ENCODE data around the gene C1orf159.

The C1orf159 gene

DNA sequence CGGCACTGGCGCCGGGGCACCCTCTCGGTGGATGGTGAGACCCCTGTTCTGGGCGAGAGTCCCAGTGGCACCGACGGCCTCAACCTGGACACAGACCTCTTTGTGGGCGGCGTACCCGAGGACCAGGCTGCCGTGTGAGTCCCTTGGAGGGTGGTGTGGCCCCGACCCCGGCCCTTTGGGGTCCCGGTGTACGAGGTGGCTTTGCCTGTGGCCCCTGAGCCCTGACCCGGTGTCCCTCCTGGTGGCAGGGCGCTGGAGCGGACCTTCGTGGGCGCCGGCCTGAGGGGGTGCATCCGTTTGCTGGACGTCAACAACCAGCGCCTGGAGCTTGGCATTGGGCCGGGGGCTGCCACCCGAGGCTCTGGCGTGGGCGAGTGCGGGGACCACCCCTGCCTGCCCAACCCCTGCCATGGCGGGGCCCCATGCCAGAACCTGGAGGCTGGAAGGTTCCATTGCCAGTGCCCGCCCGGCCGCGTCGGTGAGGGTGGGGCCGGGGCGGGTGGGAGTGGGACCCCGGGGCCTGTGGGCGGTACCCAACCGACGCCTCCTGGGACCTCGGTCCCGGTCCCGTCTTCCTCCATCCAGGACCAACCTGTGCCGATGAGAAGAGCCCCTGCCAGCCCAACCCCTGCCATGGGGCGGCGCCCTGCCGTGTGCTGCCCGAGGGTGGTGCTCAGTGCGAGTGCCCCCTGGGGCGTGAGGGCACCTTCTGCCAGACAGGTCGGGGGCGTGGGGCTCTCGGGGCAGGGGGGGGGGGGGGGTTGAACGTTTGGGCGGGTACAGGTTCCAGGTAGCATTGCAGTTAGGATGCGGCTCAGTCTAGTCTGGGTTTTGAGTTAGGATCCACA is 66.3 kb downstream of the C1orf159 start:
- no peak for DNase-seq

GRCh38 chr1:1048765-1049164 is 67.1 kb downstream of the C1orf159 start:
- DNase-seq = no peak

- DNase-seq = no peak
These were observed 67.9 kb downstream of the C1orf159 start for GRCh38 chr1:1047963-1048362.

DNA sequence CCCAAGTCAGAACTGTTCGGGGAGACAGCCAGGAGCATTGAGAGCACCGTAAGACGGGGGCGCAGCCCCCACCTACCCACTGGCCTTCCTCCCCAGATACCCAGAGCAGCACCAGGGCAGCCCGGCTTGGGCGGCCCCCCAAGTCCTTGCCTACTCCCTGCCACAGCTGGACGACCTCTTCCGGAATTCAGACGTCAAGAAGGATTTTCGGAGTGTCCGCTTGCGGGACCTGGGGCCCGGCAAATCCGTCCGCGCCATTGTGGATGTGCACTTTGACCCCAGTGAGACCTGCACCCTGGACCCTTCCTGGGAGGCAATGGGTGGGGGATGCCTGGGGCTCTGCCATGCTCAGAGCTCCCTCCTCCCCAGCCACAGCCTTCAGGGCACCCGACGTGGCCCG is 68.5 kb downstream of the C1orf159 start:
- DNase-seq = no peak

- no peak for DNase-seq
These were observed 69.1 kb downstream of the C1orf159 start for GRCh38 chr1:1046767-1047166.

GRCh38 chr1:1046243-1046642 is 69.6 kb downstream of the C1orf159 start:
- no peak for DNase-seq

- no peak for DNase-seq
These were observed 70.8 kb downstream of the C1orf159 start for GRCh38 chr1:1045129-1045528.

DNA sequence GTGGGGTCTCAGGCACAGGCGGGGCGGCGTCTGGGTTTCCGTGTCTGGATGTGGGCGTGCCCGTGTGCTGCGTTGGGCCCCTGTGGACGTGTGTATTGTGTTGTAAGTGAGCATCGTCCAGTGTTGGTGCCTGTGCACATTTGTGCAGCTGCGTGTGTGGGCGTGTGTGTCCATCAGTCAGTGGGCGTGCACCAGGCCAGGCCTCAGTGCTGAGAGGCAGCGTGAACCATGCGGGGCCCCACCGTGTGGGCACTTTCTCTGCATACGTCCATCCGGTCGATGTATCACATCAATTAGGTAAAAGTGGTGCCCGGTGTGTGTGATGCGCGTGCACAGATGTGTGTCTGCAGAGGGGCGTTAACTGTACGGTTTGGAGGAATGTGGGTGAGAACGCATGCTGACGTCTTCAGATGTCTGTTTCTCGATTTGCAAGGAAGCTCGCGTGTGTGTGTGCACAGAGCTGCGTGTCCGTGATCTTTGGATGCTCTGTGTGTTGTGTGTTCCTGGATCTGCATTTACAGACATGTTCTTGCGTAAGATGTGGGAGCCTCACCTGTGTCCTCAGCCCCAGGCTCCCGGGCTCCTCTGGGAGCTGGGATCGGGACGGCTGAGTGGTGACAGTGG is 71.3 kb downstream of the C1orf159 start:
- no peak for DNase-seq

DNA sequence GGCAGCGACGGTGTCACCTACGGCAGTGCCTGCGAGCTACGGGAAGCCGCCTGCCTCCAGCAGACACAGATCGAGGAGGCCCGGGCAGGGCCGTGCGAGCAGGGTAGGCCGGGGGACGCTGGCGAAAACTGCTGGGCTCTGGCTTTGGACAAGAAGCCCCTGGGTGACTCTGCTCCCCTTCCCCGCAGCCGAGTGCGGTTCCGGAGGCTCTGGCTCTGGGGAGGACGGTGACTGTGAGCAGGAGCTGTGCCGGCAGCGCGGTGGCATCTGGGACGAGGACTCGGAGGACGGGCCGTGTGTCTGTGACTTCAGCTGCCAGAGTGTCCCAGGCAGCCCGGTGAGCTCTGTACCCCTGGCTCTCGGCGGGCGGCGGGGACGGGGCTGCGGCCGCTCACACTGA is 72.0 kb downstream of the C1orf159 start:
- DNase-seq = no peak

- DNase-seq = no peak
These were observed 72.5 kb downstream of the C1orf159 start for GRCh38 chr1:1043411-1043810.

GRCh38 chr1:1042835-1043234 is 73.1 kb downstream of the C1orf159 start:
- DNase-seq = no peak

DNA sequence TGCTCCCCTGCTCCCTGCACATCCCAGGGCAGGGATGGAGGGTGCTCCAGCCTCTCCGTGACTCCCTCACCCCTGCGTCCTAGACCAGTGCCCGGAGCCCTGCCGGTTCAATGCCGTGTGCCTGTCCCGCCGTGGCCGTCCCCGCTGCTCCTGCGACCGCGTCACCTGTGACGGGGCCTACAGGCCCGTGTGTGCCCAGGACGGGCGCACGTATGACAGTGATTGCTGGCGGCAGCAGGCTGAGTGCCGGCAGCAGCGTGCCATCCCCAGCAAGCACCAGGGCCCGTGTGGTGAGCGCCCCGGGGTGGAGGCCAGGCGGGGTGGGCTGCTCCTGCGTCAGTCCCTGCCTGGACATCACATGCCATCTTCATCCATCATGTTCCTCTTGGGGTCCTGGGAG is 74.0 kb downstream of the C1orf159 start:
- DNase-seq = no peak

DNA sequence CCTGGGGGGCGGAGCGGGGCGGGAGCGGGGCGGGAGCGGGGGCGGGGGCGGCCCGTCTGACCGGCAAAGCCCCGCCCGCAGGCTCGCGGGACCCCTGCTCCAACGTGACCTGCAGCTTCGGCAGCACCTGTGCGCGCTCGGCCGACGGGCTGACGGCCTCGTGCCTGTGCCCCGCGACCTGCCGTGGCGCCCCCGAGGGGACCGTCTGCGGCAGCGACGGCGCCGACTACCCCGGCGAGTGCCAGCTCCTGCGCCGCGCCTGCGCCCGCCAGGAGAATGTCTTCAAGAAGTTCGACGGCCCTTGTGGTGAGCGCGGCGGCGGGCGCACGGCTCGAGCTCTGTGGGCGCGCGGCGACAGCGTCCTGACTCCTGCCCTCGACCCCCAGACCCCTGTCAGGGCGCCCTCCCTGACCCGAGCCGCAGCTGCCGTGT is 74.8 kb downstream of the C1orf159 start:
- no peak for DNase-seq

- peak; percentile 16 for DNase-seq
These were observed 75.6 kb downstream of the C1orf159 start for GRCh38 chr1:1040004-1040991.

DNA sequence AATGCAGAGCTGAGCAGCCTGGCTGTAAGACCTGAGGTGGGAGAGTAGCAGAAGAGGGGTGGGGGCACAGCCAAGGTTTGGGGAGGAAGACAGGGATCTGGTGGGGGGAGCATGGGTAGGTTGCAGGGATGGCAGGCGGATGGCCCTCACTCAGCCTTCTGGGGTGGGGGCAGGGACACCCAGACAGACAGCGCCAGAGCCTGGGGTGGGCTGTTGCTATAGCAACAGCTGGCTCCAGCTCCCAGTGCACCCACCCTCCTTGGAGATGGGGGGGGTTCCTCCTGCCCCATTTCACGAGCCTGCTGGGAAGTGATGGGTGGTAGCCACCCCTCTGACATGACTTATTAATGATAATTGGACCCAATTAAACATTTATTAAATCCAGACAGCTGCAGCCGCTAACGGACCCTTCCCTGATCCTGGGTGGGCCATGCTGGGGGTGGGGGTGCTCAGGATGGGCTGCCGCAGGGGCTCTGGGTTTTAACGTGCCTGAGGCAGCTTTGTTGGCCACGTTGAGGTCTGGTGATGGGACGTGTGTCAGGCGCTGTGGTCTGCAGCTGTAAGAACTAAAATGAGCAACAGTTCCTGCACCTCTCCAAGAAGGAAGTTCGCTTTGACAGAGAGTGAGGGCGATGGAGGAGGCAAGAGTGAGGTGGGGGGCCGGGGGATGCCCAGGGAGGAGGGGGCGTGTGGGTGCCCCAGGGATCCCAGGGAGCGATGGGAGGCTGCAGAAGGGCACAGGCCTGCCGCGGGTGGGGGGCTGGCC is 76.6 kb downstream of the C1orf159 start:
- no peak for DNase-seq

- no peak for DNase-seq
These were observed 77.2 kb downstream of the C1orf159 start for GRCh38 chr1:1038694-1039093.

GRCh38 chr1:1037366-1038327 is 78.2 kb downstream of the C1orf159 start:
- DNase-seq = no peak

- DNase-seq = no peak
These were observed 80.5 kb downstream of the C1orf159 start for GRCh38 chr1:1035291-1035943.

GRCh38 chr1:1034439-1034781 is 81.5 kb downstream of the C1orf159 start:
- DNase-seq = no peak

GRCh38 chr1:1033731-1034438 is 82.0 kb downstream of the C1orf159 start:
- no peak for DNase-seq

All from NCI-H526 treated with DMSO at 0.1 percent for 48 hours (cell line).